DND-41 (cell line): ENCODE results near the gene TBPL1.

ENCODE experiments used
- ATAC-seq: fragments of 200-7000 bp; cut with Tn5 transposase; 3 replicates; pipeline ENCODE4 v1.9.1; 2021; ENCODE audit warnings: low read depth; ENCODE audit not compliant: insufficient read depth
- DNase-seq: peaks from one replicate; pipeline ENCODE4 v3.0.0-alpha.2; 2020
- H2AFZ ChIP-seq: 2 replicates; pipeline ENCODE4 v1.6.0; 2012; ENCODE audit warnings: low read depth, low read length
- H3K27ac ChIP-seq: 2 replicates; pipeline ENCODE4 v1.5.1; 2012; ENCODE audit warnings: low read length, inconsistent platforms
- H3K27me3 ChIP-seq: fragments of 200-600 bp; sonication (generic); 2 replicates; pipeline ENCODE4 v1.6.0; 2012; ENCODE audit warnings: low read length, mild to moderate bottlenecking, inconsistent platforms; ENCODE audit not compliant: insufficient read depth, poor library complexity
- H3K36me3 ChIP-seq: 2 replicates; pipeline ENCODE4 v1.5.1; 2012; ENCODE audit warnings: low read length, inconsistent platforms; ENCODE audit not compliant: insufficient read depth
- H3K4me1 ChIP-seq: 2 replicates; pipeline ENCODE4 v1.5.1; 2012; ENCODE audit warnings: mild to moderate bottlenecking, low read length; ENCODE audit not compliant: insufficient read depth
- H3K4me2 ChIP-seq: 2 replicates; pipeline ENCODE4 v1.6.0; 2012; ENCODE audit warnings: mild to moderate bottlenecking, moderate library complexity, low read length, inconsistent platforms; ENCODE audit not compliant: insufficient read depth
- H3K4me3 ChIP-seq, 2 experiments: fragments of 200-600 bp in 1 of 2; shearing (Covaris generic) in 1 of 2; 2 replicates each; pipeline ENCODE4 v1.5.1; 2012 to 2016; ENCODE audit warnings: inconsistent platforms in 2 of 2, low read length in 2 of 2, mild to moderate bottlenecking in 2 of 2, low read depth in 1 of 2, moderate library complexity in 1 of 2
- H3K79me2 ChIP-seq: 2 replicates; pipeline ENCODE4 v1.6.0; 2012; ENCODE audit warnings: low read length, inconsistent platforms; ENCODE audit not compliant: insufficient read depth
- H3K9ac ChIP-seq: 2 replicates; pipeline ENCODE4 v1.6.0; 2012; ENCODE audit warnings: low read depth, mild to moderate bottlenecking, inconsistent platforms, low read length, moderate library complexity
- H3K9me3 ChIP-seq: 2 replicates; pipeline ENCODE4 v1.5.1; 2012; ENCODE audit warnings: low read length, moderate library complexity, mild to moderate bottlenecking, inconsistent platforms; ENCODE audit not compliant: insufficient read depth, severe bottlenecking
- H4K20me1 ChIP-seq: 2 replicates; pipeline ENCODE4 v1.6.0; 2012; ENCODE audit warnings: low read length; ENCODE audit not compliant: insufficient read depth
- EZH2 ChIP-seq: IDR thresholded peaks from 3 replicates; pipeline ENCODE4 v1.6.1; 2012; ENCODE audit warnings: borderline replicate concordance, low read depth, mild to moderate bottlenecking, moderate library complexity, low read length, inconsistent platforms; ENCODE audit not compliant: severe bottlenecking
- TF ChIP-seq, protein P1 (sequence below): IDR thresholded peaks from 2 replicates; pipeline ENCODE4 v1.5.1; 2012; ENCODE audit warnings: borderline replicate concordance, low read length, moderate library complexity, mild to moderate bottlenecking; ENCODE audit not compliant: poor library complexity, severe bottlenecking; ENCODE audit errors: extremely low read depth

TBPL1 gene

DNA sequence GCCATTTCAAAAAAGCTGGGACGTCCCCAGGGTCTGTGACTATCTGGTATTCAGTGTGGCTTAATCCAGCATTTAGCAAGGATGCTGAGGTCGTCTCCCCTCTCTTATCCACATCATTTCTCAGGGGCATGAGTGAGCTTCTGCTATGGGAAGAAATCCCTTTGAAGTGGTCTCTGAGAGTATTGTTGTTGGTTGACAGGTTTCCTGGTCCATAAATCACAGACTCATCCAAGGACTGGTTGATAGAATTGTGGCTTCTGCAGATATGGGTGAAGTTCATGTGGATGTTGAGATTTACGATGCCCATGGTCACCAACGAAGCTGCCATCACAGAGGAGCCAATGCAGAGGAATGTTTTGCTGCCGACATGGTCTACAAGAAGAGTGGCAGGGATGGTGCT is 75.4 kb downstream of the TBPL1 start:
- Histone ChIP-seq H4K20me1 (no peaks in the 10 kb centered on the region), H3K9ac (no peak overlapping the region), H3K9me3 (no peaks in the 10 kb centered on the region), H3K4me3 (no peak overlapping the region), H3K79me2 (no peaks in the 10 kb centered on the region), H3K27me3 (peaks cover 6% of the 10 kb centered on the region), H3K4me1 (no peaks in the 10 kb centered on the region), H2AFZ (no peak overlapping the region), H3K27ac (no peak overlapping the region), H3K36me3 (no peaks in the 10 kb centered on the region), H3K4me2 (no peak overlapping the region)
- ATAC-seq (no peak), DNase-seq (no peak)
- TF ChIP-seq, protein P1, sequence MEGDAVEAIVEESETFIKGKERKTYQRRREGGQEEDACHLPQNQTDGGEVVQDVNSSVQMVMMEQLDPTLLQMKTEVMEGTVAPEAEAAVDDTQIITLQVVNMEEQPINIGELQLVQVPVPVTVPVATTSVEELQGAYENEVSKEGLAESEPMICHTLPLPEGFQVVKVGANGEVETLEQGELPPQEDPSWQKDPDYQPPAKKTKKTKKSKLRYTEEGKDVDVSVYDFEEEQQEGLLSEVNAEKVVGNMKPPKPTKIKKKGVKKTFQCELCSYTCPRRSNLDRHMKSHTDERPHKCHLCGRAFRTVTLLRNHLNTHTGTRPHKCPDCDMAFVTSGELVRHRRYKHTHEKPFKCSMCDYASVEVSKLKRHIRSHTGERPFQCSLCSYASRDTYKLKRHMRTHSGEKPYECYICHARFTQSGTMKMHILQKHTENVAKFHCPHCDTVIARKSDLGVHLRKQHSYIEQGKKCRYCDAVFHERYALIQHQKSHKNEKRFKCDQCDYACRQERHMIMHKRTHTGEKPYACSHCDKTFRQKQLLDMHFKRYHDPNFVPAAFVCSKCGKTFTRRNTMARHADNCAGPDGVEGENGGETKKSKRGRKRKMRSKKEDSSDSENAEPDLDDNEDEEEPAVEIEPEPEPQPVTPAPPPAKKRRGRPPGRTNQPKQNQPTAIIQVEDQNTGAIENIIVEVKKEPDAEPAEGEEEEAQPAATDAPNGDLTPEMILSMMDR, result no peak
- TF ChIP-seq EZH2, result no peak

DNA sequence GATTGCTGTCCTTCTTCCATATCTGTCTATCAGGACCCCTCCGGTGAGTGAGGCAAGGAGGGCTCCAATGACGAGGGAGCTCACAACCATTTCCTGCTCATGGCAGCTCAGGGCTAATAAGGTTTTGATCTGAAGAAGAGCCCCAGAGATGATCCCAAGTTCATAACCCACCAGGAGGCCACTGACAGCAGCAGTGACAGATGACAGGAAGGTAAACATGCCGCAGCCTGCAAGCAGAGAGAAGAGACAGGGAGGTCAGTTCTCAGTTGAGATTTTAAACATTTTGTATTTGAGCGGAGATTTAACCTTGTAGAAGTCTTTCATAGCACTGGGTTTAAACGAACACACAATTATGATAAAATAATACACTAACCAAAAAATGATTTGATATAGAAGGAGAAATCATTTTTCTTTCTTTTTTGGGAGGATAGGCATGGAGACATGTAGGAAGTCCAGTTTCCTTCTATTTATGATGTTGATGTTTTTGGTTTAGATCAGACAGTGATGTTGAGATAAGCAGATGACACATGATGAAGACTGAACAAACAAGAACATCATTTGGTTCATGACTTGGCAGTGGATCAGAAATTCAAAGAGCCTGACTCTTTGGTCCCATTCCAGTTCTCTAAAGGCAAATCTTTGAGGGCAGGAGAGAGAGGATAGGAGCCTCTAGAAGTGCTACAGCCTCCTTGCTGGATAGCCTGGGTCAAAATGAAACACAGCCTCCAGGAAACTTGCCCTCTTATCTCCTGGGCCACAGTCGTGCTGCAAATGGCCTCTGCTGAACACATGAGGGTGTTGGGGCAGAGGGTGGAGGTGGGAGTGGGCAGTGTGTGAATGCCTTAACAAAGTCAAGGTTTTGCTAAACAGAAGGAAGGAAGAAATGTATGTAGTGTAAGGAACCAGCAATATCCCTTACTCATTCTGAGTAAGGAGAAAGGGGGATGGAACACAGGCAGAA is 76.8 kb downstream of the TBPL1 start:
- Histone ChIP-seq H3K4me3 (no peak overlapping the region), H3K27me3 (peaks cover 8% of the 10 kb centered on the region), H2AFZ (no peak overlapping the region), H3K4me2 (no peak overlapping the region), H3K27ac (no peak overlapping the region), H3K36me3 (no peaks in the 10 kb centered on the region), H3K4me1 (no peaks in the 10 kb centered on the region), H3K9me3 (no peaks in the 10 kb centered on the region), H3K9ac (no peak overlapping the region), H3K79me2 (no peaks in the 10 kb centered on the region), H4K20me1 (no peaks in the 10 kb centered on the region)
- DNase-seq, result no peak
- no peak for TF ChIP-seq EZH2
- no peak for ATAC-seq

DNA sequence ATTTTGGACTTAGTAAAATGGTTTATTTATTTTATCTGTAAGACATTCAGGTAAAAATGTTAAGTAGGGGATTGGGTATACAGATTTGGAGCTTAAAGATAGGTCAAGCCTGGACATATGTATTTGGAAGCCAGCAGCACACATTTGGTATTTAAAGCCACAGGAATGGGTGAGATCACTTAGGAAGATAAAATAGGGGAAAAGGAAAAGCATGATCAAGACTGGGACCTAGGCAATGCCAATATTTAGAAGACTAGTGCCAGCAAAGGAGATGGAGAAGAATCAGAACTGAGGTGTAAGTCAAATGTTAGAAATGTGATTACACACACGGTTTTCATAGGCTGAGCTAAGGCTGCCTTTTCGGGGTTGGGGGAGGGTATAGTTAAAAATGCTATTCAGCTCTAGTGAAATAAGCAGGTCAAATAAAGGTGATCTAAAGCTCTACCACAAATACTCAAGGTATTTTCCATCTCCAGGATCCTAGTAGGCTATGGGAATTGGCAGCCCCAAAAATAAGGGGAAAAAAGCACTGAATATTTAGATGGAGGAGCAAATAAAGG is 78.8 kb downstream of the TBPL1 start:
- DNase-seq (no peak), ATAC-seq (no peak)
- Histone ChIP-seq H3K9ac (no peak overlapping the region), H3K4me2 (no peak overlapping the region), H4K20me1 (no peaks in the 10 kb centered on the region), H3K9me3 (no peaks in the 10 kb centered on the region), H3K4me3 (no peak overlapping the region), H2AFZ (no peak overlapping the region), H3K79me2 (no peaks in the 10 kb centered on the region), H3K27me3 (peaks cover 8% of the 10 kb centered on the region), H3K36me3 (no peaks in the 10 kb centered on the region), H3K27ac (no peak overlapping the region), H3K4me1 (no peaks in the 10 kb centered on the region)
- TF ChIP-seq, protein P1, result no peak
- TF ChIP-seq EZH2, result no peak

DNA sequence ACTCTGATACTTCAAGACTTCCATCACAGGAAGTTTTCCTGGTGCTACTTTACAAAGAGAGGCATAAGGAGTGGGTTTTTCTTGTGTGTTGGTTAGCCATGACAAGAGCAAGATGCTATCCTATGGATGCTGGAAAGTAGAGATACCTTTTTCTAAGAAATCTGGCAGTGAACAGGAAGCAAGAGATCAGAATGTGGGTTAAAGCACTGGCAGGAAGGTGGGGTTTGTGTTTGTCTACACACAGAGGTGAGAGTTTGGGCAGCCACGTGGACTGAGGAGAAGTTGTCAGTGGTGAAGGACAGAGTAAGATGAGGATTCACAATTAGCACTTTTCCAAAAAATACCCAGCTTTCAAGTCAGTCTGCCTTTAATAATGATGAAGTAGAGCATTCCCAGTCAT is 81.5 kb downstream of the TBPL1 start:
- no peak overlapping the region for H3K4me3 ChIP-seq
- H4K20me1 ChIP-seq, result no peaks in the 10 kb centered on the region
- TF ChIP-seq EZH2, result no peak
- TF ChIP-seq, protein P1, result no peak
- H3K36me3 ChIP-seq, result no peaks in the 10 kb centered on the region
- peak; percentile 9 for DNase-seq
- H3K9ac ChIP-seq, result no peak overlapping the region
- H3K4me2 ChIP-seq, result no peak overlapping the region
- H3K79me2 ChIP-seq, result no peaks in the 10 kb centered on the region
- H3K9me3 ChIP-seq, result no peaks in the 10 kb centered on the region
- H3K27me3 ChIP-seq, result peaks cover 5% of the 10 kb centered on the region
- ATAC-seq, result peak; percentile 64
- H3K27ac ChIP-seq, result no peak overlapping the region
- no peak overlapping the region for H2AFZ ChIP-seq
- no peaks in the 10 kb centered on the region for H3K4me1 ChIP-seq
